HG02588 (cell line): ENCODE results near the gene ENTPD7.
"Not testable (repeated sequence)": the region's sequence is repeated elsewhere in the genome, so short reads cannot be mapped to it uniquely, and the experiment has no call there.

Source experiments
- ATAC-seq: cut with Tn5 transposase; IDR thresholded peaks from one replicate; pipeline ENCODE4 v1.9.1; 2021; ENCODE audit warnings: mild to moderate bottlenecking, moderate library complexity; ENCODE audit not compliant: unreplicated experiment

ENTPD7 gene

DNA sequence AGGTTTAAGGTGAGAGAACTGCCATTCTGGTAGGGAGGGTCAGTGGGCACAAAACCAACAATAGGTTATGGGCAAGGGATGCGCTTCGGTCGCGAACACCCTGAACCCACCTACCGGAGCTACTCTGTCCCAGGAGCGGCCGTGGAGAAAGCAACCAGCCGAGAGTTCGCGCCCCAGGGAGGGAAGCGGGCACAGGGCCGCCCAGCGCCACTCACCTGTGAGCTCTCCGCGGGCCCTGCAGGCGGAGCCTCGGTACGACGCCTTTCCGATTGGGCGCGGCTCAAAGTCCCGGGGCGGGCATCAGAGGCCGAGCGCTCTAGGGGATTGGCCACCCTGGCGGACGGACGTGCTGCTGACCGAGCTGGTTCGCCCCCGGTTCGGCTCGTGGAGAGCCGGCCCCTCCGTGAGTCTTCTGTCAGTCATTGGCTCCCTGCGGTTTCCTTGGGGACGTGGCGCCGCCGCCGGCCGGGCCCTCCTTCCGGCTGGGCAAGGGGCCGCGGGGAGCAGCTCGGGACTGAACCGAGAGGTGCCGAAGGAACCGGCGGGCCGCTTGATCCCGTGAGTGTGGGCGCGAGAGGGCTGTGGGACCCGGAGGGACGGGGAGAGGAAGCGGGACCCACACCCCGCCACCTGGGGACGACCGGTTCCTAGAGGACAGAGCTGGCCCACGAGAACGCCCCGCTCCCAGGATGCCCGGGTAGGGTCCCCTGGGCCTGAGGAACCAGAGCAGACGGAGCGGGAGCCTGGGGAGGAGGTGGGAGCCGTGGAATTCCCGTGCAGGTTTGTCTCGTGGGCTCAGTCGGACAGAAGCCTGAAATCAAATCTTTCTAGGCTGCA is at the start of gene ENTPD7:
ENTPD7 (plus strand) TSS at position 479 of the 837 bp plus-strand sequence. CDS start 448 bp downstream, outside the sequence.
- peak; percentile 99 for ATAC-seq

DNA sequence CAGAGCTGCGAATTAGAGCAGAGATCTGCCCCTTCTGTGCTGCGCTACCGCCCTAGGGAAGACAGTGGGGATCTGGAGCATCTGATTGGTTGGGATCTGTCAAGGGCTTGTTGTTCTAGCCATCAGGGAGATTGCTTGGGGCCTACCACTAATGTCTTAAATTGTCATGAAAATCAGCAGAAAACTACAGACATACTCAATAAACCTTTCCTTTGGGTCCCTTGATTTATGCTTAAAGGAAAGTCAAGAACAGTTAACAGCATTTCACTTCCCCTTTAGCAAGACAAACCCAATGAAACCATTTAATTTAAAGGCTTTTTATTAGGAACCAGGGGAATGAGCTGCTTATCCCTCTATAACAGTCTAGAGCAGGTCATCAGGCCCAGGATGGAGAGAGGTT is 49.1 kb upstream of the ENTPD7 start:
- no peak for ATAC-seq

- no peak for ATAC-seq
These were observed 48.0 kb upstream of the ENTPD7 start for GRCh38 chr10:99611326-99611725.

DNA sequence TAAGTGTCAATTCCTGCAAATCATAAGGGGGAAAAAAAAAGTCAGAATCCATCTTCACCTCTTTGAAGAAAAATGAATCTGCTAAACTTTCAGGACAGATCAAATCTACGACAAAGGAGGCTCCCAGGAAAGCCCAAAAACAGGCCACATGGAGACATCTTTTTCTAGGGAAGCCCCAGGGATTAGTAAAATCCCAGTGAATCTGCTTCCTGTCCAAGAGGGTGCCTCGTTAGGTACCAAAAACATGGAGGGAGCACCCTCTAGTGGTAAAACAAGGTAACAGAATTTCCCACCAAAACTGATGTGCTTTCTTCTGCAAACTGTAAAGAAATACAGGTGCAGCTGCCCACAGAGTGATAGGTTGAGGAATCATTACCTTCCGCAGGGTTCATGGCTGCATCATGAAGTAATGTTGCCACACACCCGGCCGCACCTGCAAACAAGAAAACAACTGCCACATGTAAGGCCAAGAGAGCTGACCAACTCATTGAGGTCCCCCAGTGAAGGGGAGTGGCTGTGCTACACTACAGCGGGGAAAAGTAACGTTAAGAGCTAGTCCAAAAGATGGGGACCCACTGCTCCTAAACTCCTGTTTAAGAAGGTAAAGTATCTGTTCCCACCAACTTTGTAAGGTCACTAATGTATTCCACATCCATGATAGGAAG is 47.0 kb upstream of the ENTPD7 start:
- no peak for ATAC-seq

DNA sequence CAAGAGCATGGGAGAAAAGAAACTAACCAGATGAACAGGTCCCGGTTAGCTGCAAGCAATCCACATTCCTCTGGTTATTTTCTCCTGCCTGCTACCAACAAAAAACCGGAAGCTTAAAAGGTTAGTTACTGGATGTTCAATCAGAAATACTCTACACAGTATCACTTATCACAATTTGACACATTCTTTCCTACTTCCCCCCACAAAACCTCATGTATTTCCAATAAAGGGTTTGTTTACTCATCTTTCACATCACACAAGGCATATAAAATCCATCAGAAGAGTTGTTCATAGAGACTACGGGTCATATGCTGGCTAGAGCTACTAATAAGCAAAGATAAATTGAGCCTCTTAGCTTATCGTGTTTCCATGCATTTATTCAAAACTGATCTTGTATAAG is 43.9 kb upstream of the ENTPD7 start:
- no peak for ATAC-seq

DNA sequence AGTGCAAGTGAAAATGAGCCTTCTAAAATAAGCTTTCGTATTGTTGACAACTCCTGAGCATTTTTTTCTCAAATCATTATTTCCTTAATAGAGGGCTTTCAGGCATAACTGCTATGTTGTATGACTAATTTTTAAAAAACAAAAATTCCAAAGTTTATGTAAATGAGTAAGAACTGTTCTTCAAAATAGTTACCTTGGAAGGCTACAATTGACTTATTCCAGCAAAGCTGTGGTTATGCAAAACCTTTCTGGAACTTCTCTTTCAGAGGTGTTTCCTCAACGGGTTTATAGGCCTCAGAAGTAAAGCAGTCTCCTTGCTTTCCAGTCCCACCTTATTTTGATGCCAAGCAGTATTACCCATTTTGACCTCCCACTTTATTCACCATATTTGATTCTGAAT is 41.6 kb upstream of the ENTPD7 start:
- ATAC-seq: no peak

GRCh38 chr10:99619090-99619800 is 40.1 kb upstream of the ENTPD7 start:
- ATAC-seq: no peak

- no peak for ATAC-seq
These were observed 39.2 kb upstream of the ENTPD7 start, which contains the start of gene SLC25A28 for GRCh38 chr10:99619851-99620710. Gene SLC25A28 (minus strand): TSS chr10:99620439. CDS start chr10:99620335, 104 bp downstream.

- ATAC-seq: peak; percentile 85
These were observed 38.4 kb upstream of the ENTPD7 start for GRCh38 chr10:99620711-99621453.

DNA sequence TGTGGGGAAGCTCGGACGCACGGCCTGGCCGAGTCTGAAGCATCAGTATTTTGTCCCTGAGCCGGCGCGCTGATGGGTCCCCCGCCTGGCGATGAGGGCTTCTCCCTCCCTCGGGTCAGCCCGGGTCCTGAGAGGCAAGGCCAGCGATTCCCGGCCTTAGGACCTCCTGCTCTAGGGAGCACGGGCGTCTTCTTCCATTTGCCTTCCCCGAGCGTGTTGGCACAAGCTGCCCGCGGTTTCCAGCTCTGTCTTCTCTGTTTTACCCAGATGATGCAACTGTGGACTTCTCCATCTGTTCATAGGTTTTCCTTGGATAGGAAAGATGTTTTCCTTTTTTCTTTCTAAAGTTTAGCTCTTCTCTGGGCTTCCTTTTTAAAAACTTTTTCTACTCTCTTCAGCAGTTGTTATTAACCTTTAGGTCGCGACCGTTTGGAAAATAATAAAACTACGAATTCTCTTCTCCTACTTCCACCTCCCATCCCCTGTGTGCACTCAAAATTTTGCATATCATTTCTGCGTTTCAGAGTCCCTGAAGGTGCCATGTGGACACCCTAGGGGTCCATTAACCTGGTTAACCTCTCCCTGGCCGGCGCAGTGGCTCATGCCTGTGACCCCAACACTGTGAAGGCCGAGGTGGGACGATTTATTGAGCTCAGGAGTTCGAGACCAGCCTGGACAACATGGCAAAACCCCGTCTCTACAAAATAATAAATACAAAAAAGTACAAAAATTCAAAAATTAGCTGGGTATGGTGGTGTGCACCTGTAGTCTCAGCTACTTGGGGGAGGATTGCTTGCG is 37.7 kb upstream of the ENTPD7 start:
- no peak for ATAC-seq

DNA sequence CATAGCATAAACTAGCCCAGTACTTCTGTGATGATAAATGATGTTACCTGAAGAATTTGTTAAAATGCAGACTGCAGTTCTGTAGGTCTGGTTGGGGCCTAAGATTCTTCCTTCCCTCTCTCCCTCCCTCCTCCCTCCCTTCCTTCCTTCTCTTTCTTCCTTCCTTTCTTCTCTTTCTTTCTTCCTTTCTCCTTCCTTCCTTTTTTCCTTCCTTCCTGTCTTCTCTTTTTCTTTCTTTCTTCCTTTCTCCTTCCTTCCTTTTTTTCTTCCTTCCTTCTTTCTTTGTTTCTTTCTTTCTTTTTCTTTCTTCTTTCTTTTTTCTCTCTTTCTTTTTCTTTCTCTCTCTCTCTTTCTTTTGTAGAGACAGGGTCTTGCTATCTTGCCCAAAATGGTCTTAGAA is 35.4 kb upstream of the ENTPD7 start:
- no peak for ATAC-seq

- not testable (repeated sequence) for ATAC-seq
These were observed 34.2 kb upstream of the ENTPD7 start for GRCh38 chr10:99625124-99625523.

DNA sequence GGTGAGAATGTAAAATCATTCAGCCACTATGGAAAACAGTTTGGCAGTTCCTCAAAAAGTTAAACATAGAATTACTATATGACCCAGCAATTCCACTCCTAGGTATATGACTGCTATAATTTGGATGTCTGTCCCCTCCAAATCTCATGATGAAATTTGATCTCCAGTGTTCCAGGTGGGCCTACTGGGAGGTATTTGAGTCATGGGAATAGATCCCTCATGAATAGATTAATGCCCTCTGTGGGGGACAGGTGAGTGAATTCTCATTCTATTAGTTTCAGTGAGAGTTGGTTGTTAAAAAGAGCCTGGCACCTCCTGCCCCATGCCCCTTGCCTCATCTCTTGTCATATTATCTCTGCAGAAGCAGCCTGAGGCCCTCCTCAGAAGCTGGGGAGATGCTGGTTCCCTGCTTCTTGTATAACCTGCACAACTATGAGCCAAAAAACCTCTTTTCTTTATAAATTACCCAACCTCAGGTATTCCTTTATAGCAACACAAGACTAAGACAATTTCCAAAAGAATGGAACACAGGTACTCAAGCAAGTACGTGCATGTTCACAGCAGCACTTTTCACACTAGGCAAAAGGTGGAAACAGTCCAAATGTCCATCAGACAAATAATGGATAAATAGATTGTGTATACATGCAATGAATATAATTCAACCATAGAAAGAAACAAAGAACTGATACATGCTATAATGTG is 30.2 kb upstream of the ENTPD7 start:
- no peak for ATAC-seq

DNA sequence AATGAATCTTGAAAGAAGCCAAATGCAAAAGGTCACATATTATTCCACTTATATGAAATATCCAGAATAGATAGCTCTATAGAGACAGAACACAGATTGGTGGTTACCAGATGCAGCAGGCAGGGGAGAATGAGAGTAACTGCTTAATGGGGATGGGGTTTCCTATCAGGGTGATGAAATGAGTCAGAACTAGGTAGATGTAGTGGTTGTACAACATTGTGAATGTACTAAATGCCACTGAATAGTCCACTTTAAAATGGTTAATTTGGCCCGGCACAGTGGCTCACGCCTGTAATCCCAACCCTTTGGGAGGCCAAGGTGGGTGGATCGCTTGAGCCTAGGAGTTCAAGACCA is 29.7 kb upstream of the ENTPD7 start:
- no peak for ATAC-seq

DNA sequence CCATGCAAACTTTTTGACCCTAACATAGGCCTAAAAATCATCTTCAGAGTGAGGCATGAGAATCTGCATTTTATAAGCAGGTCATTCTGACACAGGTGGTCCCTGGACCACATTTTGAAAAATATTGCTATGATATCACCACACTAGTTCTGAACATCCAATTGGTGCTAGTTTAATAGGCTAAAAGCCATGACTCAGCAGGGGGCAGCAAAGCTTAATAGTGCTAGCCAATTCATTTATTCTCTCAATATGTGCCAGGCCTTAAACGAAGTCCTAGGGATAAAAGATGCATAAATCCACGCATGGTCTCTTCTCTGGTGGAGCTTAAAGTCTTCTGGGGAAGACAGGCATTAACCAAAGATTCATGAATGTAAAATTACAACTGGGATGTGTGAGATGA is 28.9 kb upstream of the ENTPD7 start:
- ATAC-seq: no peak

- no peak for ATAC-seq
These were observed 28.3 kb upstream of the ENTPD7 start for GRCh38 chr10:99630991-99631390.

- ATAC-seq: no peak
These were observed 27.8 kb upstream of the ENTPD7 start for GRCh38 chr10:99631496-99631895.

- no peak for ATAC-seq
These were observed 25.5 kb upstream of the ENTPD7 start for GRCh38 chr10:99633832-99634231.
